ENCODE measurements around the gene DENR. TPM values are rescaled to one million over a fixed set of nuclear protein-coding genes. Genes with fewer than 3 reads are reported as not detected.

Gene DENR
- total RNA-seq, 2 donors from 2014 or later = 16.4 to 37.2 TPM

- no peak for ATAC-seq (ENCODE audit: insufficient number of reproducible peaks, low FRiP score, low read depth)
- TF ChIP-seq, protein P1, sequence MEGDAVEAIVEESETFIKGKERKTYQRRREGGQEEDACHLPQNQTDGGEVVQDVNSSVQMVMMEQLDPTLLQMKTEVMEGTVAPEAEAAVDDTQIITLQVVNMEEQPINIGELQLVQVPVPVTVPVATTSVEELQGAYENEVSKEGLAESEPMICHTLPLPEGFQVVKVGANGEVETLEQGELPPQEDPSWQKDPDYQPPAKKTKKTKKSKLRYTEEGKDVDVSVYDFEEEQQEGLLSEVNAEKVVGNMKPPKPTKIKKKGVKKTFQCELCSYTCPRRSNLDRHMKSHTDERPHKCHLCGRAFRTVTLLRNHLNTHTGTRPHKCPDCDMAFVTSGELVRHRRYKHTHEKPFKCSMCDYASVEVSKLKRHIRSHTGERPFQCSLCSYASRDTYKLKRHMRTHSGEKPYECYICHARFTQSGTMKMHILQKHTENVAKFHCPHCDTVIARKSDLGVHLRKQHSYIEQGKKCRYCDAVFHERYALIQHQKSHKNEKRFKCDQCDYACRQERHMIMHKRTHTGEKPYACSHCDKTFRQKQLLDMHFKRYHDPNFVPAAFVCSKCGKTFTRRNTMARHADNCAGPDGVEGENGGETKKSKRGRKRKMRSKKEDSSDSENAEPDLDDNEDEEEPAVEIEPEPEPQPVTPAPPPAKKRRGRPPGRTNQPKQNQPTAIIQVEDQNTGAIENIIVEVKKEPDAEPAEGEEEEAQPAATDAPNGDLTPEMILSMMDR (IDR thresholded peaks at IDR 0.05) = no peak
Observed at GRCh38 chr12:122789637-122790036, 37.0 kb downstream of the DENR start.

DNA sequence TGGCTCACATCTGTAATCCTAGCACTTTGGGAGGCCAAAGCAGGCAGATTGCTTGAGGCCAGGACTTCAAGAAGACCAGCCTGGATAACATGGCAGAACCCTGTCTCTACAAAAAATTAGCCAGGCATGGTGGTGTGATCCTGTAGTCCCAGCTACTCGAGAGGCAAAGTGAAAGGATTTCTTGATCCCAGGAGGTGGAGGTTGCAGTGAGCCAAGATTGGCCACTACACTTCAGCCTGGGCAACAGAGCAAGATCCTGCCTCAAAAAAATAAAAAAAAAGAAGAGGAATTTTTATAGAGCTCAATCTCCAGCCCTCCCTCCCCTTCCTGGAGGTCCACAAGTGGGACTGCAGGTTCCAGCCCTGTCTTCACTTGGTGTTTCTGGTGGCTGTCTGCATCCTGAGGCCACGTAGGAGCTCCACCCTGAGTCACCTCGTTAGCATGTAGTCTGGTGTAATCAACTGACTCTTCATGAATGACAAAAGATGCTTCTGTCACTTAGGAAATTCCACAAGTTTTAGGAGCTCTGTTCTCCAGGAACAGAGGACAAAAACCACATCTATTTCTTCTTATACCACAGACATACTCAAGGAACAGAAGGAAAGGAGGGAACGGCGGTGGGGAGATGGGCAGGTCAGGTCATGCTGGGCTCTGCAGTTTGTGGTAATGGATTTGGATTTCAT, 37.9 kb downstream of the DENR start:
- no peaks in the 10 kb centered on the region for H3K36me3 ChIP-seq
- DNase-seq (ENCODE audit: low spot score) (no peak), ATAC-seq (ENCODE audit: insufficient number of reproducible peaks, low FRiP score, low read depth) (no peak)
- H3K27ac ChIP-seq = no peak overlapping the region
- H3K9me3 ChIP-seq = no peaks in the 10 kb centered on the region
- no peak overlapping the region for H3K4me3 ChIP-seq
- no peaks in the 10 kb centered on the region for H3K4me1 ChIP-seq (ENCODE audit: control insufficient read depth in 1 of 2, low read depth in 2 of 2)
- TF ChIP-seq, protein P1 (IDR thresholded peaks at IDR 0.05) = no peak
- H3K27me3 ChIP-seq (replicated peaks; ENCODE audit: insufficient read depth) = no peaks in the 10 kb centered on the region

More at GRCh38 chr12:122789637-122790036, 37.0 kb downstream of the DENR start:
- Histone ChIP-seq H3K9me3 (no peaks in the 10 kb centered on the region), H3K27ac (no peak overlapping the region), H3K4me3 (no peak overlapping the region), H3K4me1 (ENCODE audit: control insufficient read depth in 1 of 2, low read depth in 2 of 2) (no peaks in the 10 kb centered on the region), H3K27me3 (replicated peaks; ENCODE audit: insufficient read depth) (no peaks in the 10 kb centered on the region), H3K36me3 (no peaks in the 10 kb centered on the region)
- no peak for DNase-seq (ENCODE audit: low spot score)

GRCh38 chr12:122793685-122794106, 41.1 kb downstream of the DENR start:
- Histone ChIP-seq H3K27me3 (replicated peaks; ENCODE audit: insufficient read depth) (no peaks in the 10 kb centered on the region), H3K9me3 (no peaks in the 10 kb centered on the region), H3K4me3 (peak overlapping the region; percentile 32), H3K36me3 (no peaks in the 10 kb centered on the region), H3K27ac (no peak overlapping the region), H3K4me1 (ENCODE audit: control insufficient read depth in 1 of 2, low read depth in 2 of 2) (no peaks in the 10 kb centered on the region)
- TF ChIP-seq, protein P1 (IDR thresholded peaks at IDR 0.05) = peak; percentile 74
- no peak for DNase-seq (ENCODE audit: low spot score)
- no peak for ATAC-seq (ENCODE audit: insufficient number of reproducible peaks, low FRiP score, low read depth)

DNA sequence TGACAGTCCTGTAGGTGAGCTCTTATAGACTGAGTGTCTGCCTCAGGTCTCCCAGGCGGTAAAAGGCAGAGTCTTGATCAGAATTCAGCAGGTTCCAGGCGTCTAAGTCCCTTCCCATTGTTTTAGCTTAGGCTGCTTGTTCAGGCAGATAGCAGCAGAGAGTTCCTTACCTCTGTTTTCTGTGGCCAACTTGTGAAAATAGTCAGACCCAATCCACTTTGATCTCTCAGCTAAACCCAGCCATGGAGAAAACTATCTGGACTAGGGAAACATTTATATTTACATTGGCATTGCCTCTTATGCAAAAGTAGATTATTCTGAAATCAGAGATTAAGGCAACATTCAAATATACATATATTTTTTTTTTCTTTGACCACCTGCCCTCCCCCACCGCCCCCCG, 43.2 kb downstream of the DENR start:
- no peak overlapping the region for H3K4me3 ChIP-seq
- no peaks in the 10 kb centered on the region for H3K27me3 ChIP-seq (replicated peaks; ENCODE audit: insufficient read depth)
- H3K9me3 ChIP-seq = no peaks in the 10 kb centered on the region
- ATAC-seq (ENCODE audit: insufficient number of reproducible peaks, low FRiP score, low read depth) = no peak
- no peaks in the 10 kb centered on the region for H3K36me3 ChIP-seq
- no peak for DNase-seq (ENCODE audit: low spot score)
- TF ChIP-seq, protein P1 (IDR thresholded peaks at IDR 0.05) = no peak
- no peak overlapping the region for H3K27ac ChIP-seq
- no peaks in the 10 kb centered on the region for H3K4me1 ChIP-seq (ENCODE audit: control insufficient read depth in 1 of 2, low read depth in 2 of 2)

- H3K9me3 ChIP-seq = no peaks in the 10 kb centered on the region
- TF ChIP-seq, protein P1 (IDR thresholded peaks at IDR 0.05) = no peak
- no peak for ATAC-seq (ENCODE audit: insufficient number of reproducible peaks, low FRiP score, low read depth)
- DNase-seq (ENCODE audit: low spot score) = no peak
- no peaks in the 10 kb centered on the region for H3K36me3 ChIP-seq
- no peaks in the 10 kb centered on the region for H3K4me1 ChIP-seq (ENCODE audit: control insufficient read depth in 1 of 2, low read depth in 2 of 2)
- H3K4me3 ChIP-seq = no peak overlapping the region
- no peaks in the 10 kb centered on the region for H3K27me3 ChIP-seq (replicated peaks; ENCODE audit: insufficient read depth)
- H3K27ac ChIP-seq = no peak overlapping the region
Observed at GRCh38 chr12:122799641-122800243, 47.1 kb downstream of the DENR start.

All from thoracic aorta (tissue), 2 donors.